Right lobe of liver (tissue), 6 donors: ENCODE data around the gene MAML3. TPM values are rescaled to one million over a fixed set of nuclear protein-coding genes. Genes with fewer than 3 reads are reported as not detected.

Source experiments
- ATAC-seq, 4 donors: fragments of 200-7000 bp; cut with Tn5 transposase; one replicate each; pipeline ENCODE4 v1.9.1; 2020; ENCODE audit warnings: mild to moderate bottlenecking in 4 of 4, moderate library complexity in 4 of 4
- DNase-seq, 3 donors: peaks; one replicate each; pipeline ENCODE4 v3.0.0-alpha.2; 2020
- H3K27ac ChIP-seq, 3 donors: fragments of 200-600 bp; one replicate each; pipeline ENCODE4 v1.8.0; 2022
- H3K27me3 ChIP-seq, 2 donors: fragments of 200-600 bp; one replicate each; pipeline ENCODE4 v1.8.0; 2022
- H3K36me3 ChIP-seq, 4 donors: fragments of 200-600 bp; sonication (generic) in 1 of 4; one replicate each; pipeline versions ENCODE4 v1.5.1 to v1.8.0; 2017 to 2022; ENCODE audit warnings: control low read depth in 1 of 4
- H3K4me1 ChIP-seq, 4 donors: fragments of 200-600 bp; sonication (generic) in 1 of 4; one replicate each; pipeline versions ENCODE4 v1.5.1 to v1.8.0; 2017 to 2022; ENCODE audit warnings: control low read depth in 1 of 4
- H3K4me3 ChIP-seq, 3 donors: fragments of 200-600 bp; one replicate each; pipeline ENCODE4 v1.8.0; 2022
- H3K9me3 ChIP-seq, 4 donors: fragments of 200-600 bp; sonication (generic) in 1 of 4; one replicate each; pipeline versions ENCODE4 v1.5.1 to v1.8.0; 2017 to 2022; ENCODE audit warnings: control low read depth in 1 of 4
- CTCF ChIP-seq, 4 donors: fragments of 200-600 bp in 3 of 4; fragments of 450-650 bp in 1 of 4; IDR thresholded peaks; one replicate each; pipeline versions ENCODE4 v1.5.1 to v1.8.0; 2016 to 2022; ENCODE audit warnings: antibody characterized with exemption in 4 of 4, mild to moderate bottlenecking in 2 of 4
- POLR2A ChIP-seq: fragments of 450-650 bp; IDR thresholded peaks from one replicate; pipeline ENCODE4 v1.6.1; 2017; ENCODE audit warnings: antibody characterized with exemption, mild to moderate bottlenecking
- WGBS: methylation state at CpG from one replicate; pipeline ENCODE4 v1.1.6; 2018; ENCODE audit warnings: low coverage, low lambda C conversion rate; ENCODE audit not compliant: insufficient coverage; ENCODE audit errors: missing lambda C conversion rate; 5-methylcytosine and 5-hydroxymethylcytosine counted together
- intact Hi-C, 2 donors: fragments of 100-400 bp; cut with DNase I; formaldehyde crosslinking; loops; one replicate each; pipeline versions ENCODE4 v1.11.2 to v1.14.1; 2022
- total RNA-seq, 6 experiments: library from RNA; depleted of rRNA in 2 of 6; stranded (reverse); fragments of >200 nt in 2 of 6; fragmentation: NEBNext Ultra II Directional in 3 of 6; extraction: Animal tissue kit (Norgen Biotek cat#: 25700) in 3 of 6; gene quantifications; one replicate each; pipeline versions ENCODE4 v1.1.0 to v1.2.4, GENCODE V29; 2016 to 2023
- donor health status: DM: no; HTN: yes; CAD: no.
- donor health status: DM: no; HTN: no; CAD: no.
- donor health status: DM: no; HTN: no; CAD: no.
- donor health status: DM: no; HTN: yes; CAD: no.
- donor health status: DM: no; HTN: yes; CAD: no.

The MAML3 gene
- total RNA-seq, 6 experiments from 2014 or later = 2.6 to 7.8 (median 5.0) TPM

DNA sequence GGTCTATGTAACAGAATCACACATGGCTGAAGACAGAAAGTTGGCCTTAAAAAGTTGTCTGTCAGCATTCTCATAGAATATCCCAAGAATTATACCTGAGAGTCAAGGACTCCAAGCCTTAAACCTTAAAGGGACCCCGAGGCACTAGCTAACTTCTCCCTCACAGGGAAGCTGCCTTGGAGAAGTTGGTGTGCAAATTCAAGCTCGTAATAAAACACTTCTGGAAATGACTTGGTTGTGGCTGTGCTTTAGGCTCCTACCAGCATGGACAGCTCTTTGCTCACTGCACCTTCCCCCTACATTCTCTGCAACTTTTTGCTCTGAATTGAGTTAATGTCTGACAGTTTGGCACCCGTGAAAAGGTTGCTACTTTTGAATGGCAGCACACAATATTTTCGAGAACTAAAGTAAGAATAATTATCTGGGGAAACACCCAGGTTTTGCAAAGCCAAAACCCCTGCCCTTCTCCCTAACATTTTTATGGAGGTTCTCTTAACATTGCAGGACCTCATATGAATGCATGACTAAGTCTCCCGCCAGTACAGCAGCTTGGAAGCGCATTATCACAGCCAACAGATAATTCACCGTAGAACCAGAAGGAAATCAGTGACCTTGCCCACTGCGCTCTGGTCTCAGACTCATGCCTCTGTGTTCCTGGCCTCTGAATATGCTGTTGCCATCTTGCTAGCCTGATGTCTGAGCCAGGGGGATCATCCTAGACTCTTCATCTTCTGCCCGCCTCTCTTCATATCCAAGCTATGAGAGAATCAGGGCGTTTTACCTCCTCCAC is 397.4 kb downstream of the MAML3 start:
- Histone ChIP-seq H3K4me1 (no peaks in the 10 kb centered on the region), H3K9me3 (no peaks in the 10 kb centered on the region), H3K27ac (no peak overlapping the region), H3K27me3 (no peaks in the 10 kb centered on the region), H3K4me3 (no peak overlapping the region), H3K36me3 (no peaks in the 10 kb centered on the region)
- intact Hi-C loops = no loop called here
- DNase-seq (no peak), ATAC-seq (no peak)
- no peak for TF ChIP-seq CTCF (IDR thresholded peaks at IDR 0.05)
- TF ChIP-seq POLR2A = no peak
- WGBS = 79% methylated on average over 4 of the region's 10 CpGs

GRCh38 chr4:139754938-139755337 is 399.0 kb downstream of the MAML3 start:
- no peak for ATAC-seq
- intact Hi-C loops = no loop called here
- Histone ChIP-seq H3K27ac (no peak overlapping the region), H3K4me1 (no peaks in the 10 kb centered on the region), H3K27me3 (no peaks in the 10 kb centered on the region), H3K4me3 (no peak overlapping the region), H3K36me3 (no peaks in the 10 kb centered on the region), H3K9me3 (no peaks in the 10 kb centered on the region)
- 92% methylated on average over 9 of the region's 12 CpGs for WGBS
- no peak for TF ChIP-seq POLR2A
- no peak for TF ChIP-seq CTCF (IDR thresholded peaks at IDR 0.05)
- no peak for DNase-seq

DNA sequence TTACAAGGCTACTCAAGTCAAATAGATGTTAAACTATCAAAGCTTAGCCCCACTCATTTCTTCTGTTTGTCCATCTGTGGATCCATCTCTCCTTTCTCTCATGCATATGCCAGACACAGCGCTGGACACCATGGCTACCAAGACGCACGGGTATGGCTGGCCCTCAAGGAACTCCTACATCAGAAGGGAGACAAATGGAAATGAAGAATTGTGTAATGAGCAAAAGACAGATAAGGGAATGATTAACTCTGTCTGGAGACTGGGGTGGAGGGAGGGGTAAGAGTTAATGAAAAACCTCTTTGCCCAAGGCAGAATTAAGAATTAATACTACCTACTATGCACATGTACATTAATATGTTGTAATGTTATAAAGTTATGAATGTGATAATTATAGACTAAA is 400.3 kb downstream of the MAML3 start:
- Histone ChIP-seq H3K27me3 (no peaks in the 10 kb centered on the region), H3K27ac (no peak overlapping the region), H3K36me3 (no peaks in the 10 kb centered on the region), H3K4me3 (no peak overlapping the region), H3K4me1 (no peaks in the 10 kb centered on the region), H3K9me3 (no peaks in the 10 kb centered on the region)
- TF ChIP-seq POLR2A = no peak
- no peak for TF ChIP-seq CTCF (IDR thresholded peaks at IDR 0.05)
- DNase-seq (no peak), ATAC-seq (no peak)
- WGBS = 79% methylated on average over 2 of the region's 3 CpGs
- intact Hi-C loops = no loop called here

GRCh38 chr4:139749835-139750498 is 404.0 kb downstream of the MAML3 start:
- Histone ChIP-seq H3K36me3 (no peaks in the 10 kb centered on the region), H3K9me3 (no peaks in the 10 kb centered on the region), H3K4me3 (no peak overlapping the region), H3K27me3 (no peaks in the 10 kb centered on the region), H3K4me1 (no peaks in the 10 kb centered on the region), H3K27ac (no peak overlapping the region)
- ATAC-seq = no peak
- intact Hi-C loops = loop anchor here in 1 of 2 donors (10.0 kb wide), 1 partner anchor 95 kb away; no protein-coding TSS in a partner anchor
- WGBS = 95% methylated on average over 3 of the region's 4 CpGs
- no peak for DNase-seq
- TF ChIP-seq CTCF (IDR thresholded peaks at IDR 0.05) (no peak), POLR2A (no peak)
